ENCODE results near the gene SLC22A8. TPM values are rescaled to one million over a fixed set of nuclear protein-coding genes. Genes with fewer than 3 reads are reported as not detected.
A peak's percentile ranks its signal among the peaks of the same experiment; 100 is the strongest.

The SLC22A8 gene
- total RNA-seq, 1 donor from 2014 or later, result not detected

- ATAC-seq, result no peak
- Histone ChIP-seq H3K27me3 (no peaks in the 10 kb centered on the region), H3K9me3 (no peaks in the 10 kb centered on the region), H3K4me3 (no peak overlapping the region), H3K4me1 (no peaks in the 10 kb centered on the region), H3K36me3 (no peaks in the 10 kb centered on the region), H3K27ac (no peak overlapping the region)
- no peak for DNase-seq
- no peak for TF ChIP-seq CTCF (IDR thresholded peaks at IDR 0.05)
- intact Hi-C loops (cut with DNase I), result no loop called here
These were observed 39.5 kb downstream of the SLC22A8 start for GRCh38 chr11:62976109-62976508.

- no peaks in the 10 kb centered on the region for H3K9me3 ChIP-seq
- intact Hi-C loops (cut with DNase I), result no loop called here
- no peak overlapping the region for H3K27ac ChIP-seq
- peak; percentile 46 for TF ChIP-seq CTCF (IDR thresholded peaks at IDR 0.05)
- DNase-seq (peak; percentile 73), ATAC-seq (peak; percentile 81)
- no peaks in the 10 kb centered on the region for H3K27me3 ChIP-seq
- no peaks in the 10 kb centered on the region for H3K36me3 ChIP-seq
- H3K4me1 ChIP-seq, result no peaks in the 10 kb centered on the region
- no peak overlapping the region for H3K4me3 ChIP-seq
These were observed 40.7 kb downstream of the SLC22A8 start for GRCh38 chr11:62974848-62975522.

GRCh38 chr11:62965574-62965973 is 50.1 kb downstream of the SLC22A8 start:
- no peaks in the 10 kb centered on the region for H3K9me3 ChIP-seq
- DNase-seq, result no peak
- TF ChIP-seq CTCF (IDR thresholded peaks at IDR 0.05), result no peak
- H3K4me3 ChIP-seq, result no peak overlapping the region
- H3K36me3 ChIP-seq, result no peaks in the 10 kb centered on the region
- no peak for ATAC-seq
- no peaks in the 10 kb centered on the region for H3K4me1 ChIP-seq
- intact Hi-C loops (cut with DNase I), result no loop called here
- H3K27me3 ChIP-seq, result peaks cover 6% of the 10 kb centered on the region
- no peak overlapping the region for H3K27ac ChIP-seq

GRCh38 chr11:62962391-62962790 is 53.2 kb downstream of the SLC22A8 start:
- Histone ChIP-seq H3K27me3 (no peaks in the 10 kb centered on the region), H3K27ac (no peak overlapping the region), H3K9me3 (no peaks in the 10 kb centered on the region), H3K36me3 (no peaks in the 10 kb centered on the region), H3K4me3 (no peak overlapping the region), H3K4me1 (peaks cover 13% of the 10 kb centered on the region)
- DNase-seq (no peak), ATAC-seq (no peak)
- intact Hi-C loops (cut with DNase I), result no loop called here
- no peak for TF ChIP-seq CTCF (IDR thresholded peaks at IDR 0.05)

GRCh38 chr11:62961017-62961570 is 54.5 kb downstream of the SLC22A8 start:
- Histone ChIP-seq H3K9me3 (no peaks in the 10 kb centered on the region), H3K36me3 (no peaks in the 10 kb centered on the region), H3K27me3 (no peaks in the 10 kb centered on the region), H3K27ac (no peak overlapping the region), H3K4me3 (no peak overlapping the region), H3K4me1 (peaks cover 13% of the 10 kb centered on the region)
- no peak for DNase-seq
- no peak for ATAC-seq
- no peak for TF ChIP-seq CTCF (IDR thresholded peaks at IDR 0.05)
- intact Hi-C loops (cut with DNase I), result no loop called here
